ENCODE data around the gene LOXL1.

LOXL1 gene

GRCh38 chr15:73994912-73995622, 68.8 kb downstream of the LOXL1 start:
- DNase-seq: no peak

GRCh38 chr15:73996267-73996666, 70.0 kb downstream of the LOXL1 start:
- no peak for DNase-seq

GRCh38 chr15:73996939-73997338, 70.7 kb downstream of the LOXL1 start:
- DNase-seq: no peak

GRCh38 chr15:73997986-73998385, 71.7 kb downstream of the LOXL1 start:
- no peak for DNase-seq

Data from stimulated activated CD4-positive, alpha-beta T cell treated with anti-CD3 and anti-CD28 coated beads, Interleukin-2, amount 100 ng/mL, for 24 hours (primary cell).